Astrocyte (in vitro differentiated cells and primary cell): Measurements from ENCODE around the gene FAM3D. TPM values are rescaled to one million over a fixed set of nuclear protein-coding genes. Genes with fewer than 3 reads are reported as not detected.
"Not testable (repeated sequence)": the region's sequence is repeated elsewhere in the genome, so short reads cannot be mapped to it uniquely, and the experiment has no call there.

Experiments used
- DNase-seq: peaks from one replicate; pipeline ENCODE4 v3.0.0-alpha.2; 2010; ENCODE audit warnings: low read depth
- FAIRE-seq: peaks from 2 replicates; lab custom pipeline; 2011; peaks lifted over from hg19 to GRCh38; lab: Jason Lieb, UNC
- H2AFZ ChIP-seq: 2 replicates; pipeline ENCODE4 v1.6.0; 2012; ENCODE audit warnings: low read depth, low read length, inconsistent platforms
- H3K27ac ChIP-seq: 2 replicates; pipeline ENCODE4 v1.5.1; 2011; ENCODE audit warnings: low read depth, low read length, inconsistent platforms
- H3K27me3 ChIP-seq: 2 replicates; pipeline ENCODE4 v1.6.0; 2011; ENCODE audit warnings: low read length, inconsistent platforms; ENCODE audit not compliant: insufficient read depth
- H3K36me3 ChIP-seq: 2 replicates; pipeline ENCODE4 v1.5.1; 2011; ENCODE audit warnings: low read length, inconsistent platforms; ENCODE audit not compliant: insufficient read depth
- H3K4me1 ChIP-seq: 2 replicates; pipeline ENCODE4 v1.5.1; 2011; ENCODE audit warnings: low read length, inconsistent platforms; ENCODE audit not compliant: insufficient read depth
- H3K4me2 ChIP-seq: 2 replicates; pipeline ENCODE4 v1.6.0; 2012; ENCODE audit warnings: low read length, inconsistent platforms
- H3K4me3 ChIP-seq: 2 replicates; pipeline ENCODE4 v1.5.1; 2011; ENCODE audit warnings: low read depth, mild to moderate bottlenecking, low read length, inconsistent platforms; ENCODE audit not compliant: insufficient read depth
- H3K79me2 ChIP-seq: 2 replicates; pipeline ENCODE4 v1.6.0; 2012; ENCODE audit warnings: mild to moderate bottlenecking, low read length, inconsistent platforms; ENCODE audit not compliant: insufficient read depth
- H3K9ac ChIP-seq: 2 replicates; pipeline ENCODE4 v1.6.0; 2012; ENCODE audit warnings: mild to moderate bottlenecking, low read length, inconsistent platforms
- H3K9me3 ChIP-seq: 2 replicates; pipeline ENCODE4 v1.5.1; 2012; ENCODE audit warnings: low read depth, mild to moderate bottlenecking, low read length, inconsistent platforms; ENCODE audit not compliant: insufficient read depth
- H4K20me1 ChIP-seq: 2 replicates; pipeline ENCODE4 v1.6.0; 2012; ENCODE audit warnings: low read length, inconsistent platforms; ENCODE audit not compliant: insufficient read depth
- H3K27ac Mint-ChIP-seq: one replicate; pipeline ENCODE4 v1.8.0; 2021; ENCODE audit warnings: mild to moderate bottlenecking, mixed read lengths; ENCODE audit not compliant: unreplicated experiment
- H3K27me3 Mint-ChIP-seq: one replicate; pipeline ENCODE4 v1.8.0; 2021; ENCODE audit warnings: low read depth, mixed read lengths; ENCODE audit not compliant: unreplicated experiment
- H3K36me3 Mint-ChIP-seq: one replicate; pipeline ENCODE4 v1.8.0; 2021; ENCODE audit warnings: low read depth, mixed read lengths; ENCODE audit not compliant: unreplicated experiment
- H3K4me1 Mint-ChIP-seq: one replicate; pipeline ENCODE4 v1.8.0; 2021; ENCODE audit warnings: low read depth, mixed read lengths; ENCODE audit not compliant: unreplicated experiment
- H3K4me3 Mint-ChIP-seq: one replicate; pipeline ENCODE4 v1.8.0; 2021; ENCODE audit warnings: mild to moderate bottlenecking, moderate library complexity, mixed read lengths; ENCODE audit not compliant: unreplicated experiment
- H3K9me3 Mint-ChIP-seq: one replicate; pipeline ENCODE4 v1.8.0; 2021; ENCODE audit warnings: mild to moderate bottlenecking, mixed read lengths; ENCODE audit not compliant: unreplicated experiment
- CTCF ChIP-seq: IDR thresholded peaks from 2 replicates; pipeline ENCODE4 v1.5.1; 2011; ENCODE audit warnings: low read depth, mild to moderate bottlenecking, inconsistent platforms, low read length, moderate library complexity; ENCODE audit not compliant: insufficient read depth
- EZH2 ChIP-seq: IDR thresholded peaks from 2 replicates; pipeline ENCODE4 v1.6.1; 2012; ENCODE audit warnings: mild to moderate bottlenecking, low read length, inconsistent platforms; ENCODE audit not compliant: insufficient read depth
- total RNA-seq: library from RNA; stranded (reverse); gene quantifications from 2 replicates; pipeline ENCODE4 v1.2.1, GENCODE V29; 2021

Gene FAM3D
- total RNA-seq, 1 donor from 2014 or later, result not detected

DNA sequence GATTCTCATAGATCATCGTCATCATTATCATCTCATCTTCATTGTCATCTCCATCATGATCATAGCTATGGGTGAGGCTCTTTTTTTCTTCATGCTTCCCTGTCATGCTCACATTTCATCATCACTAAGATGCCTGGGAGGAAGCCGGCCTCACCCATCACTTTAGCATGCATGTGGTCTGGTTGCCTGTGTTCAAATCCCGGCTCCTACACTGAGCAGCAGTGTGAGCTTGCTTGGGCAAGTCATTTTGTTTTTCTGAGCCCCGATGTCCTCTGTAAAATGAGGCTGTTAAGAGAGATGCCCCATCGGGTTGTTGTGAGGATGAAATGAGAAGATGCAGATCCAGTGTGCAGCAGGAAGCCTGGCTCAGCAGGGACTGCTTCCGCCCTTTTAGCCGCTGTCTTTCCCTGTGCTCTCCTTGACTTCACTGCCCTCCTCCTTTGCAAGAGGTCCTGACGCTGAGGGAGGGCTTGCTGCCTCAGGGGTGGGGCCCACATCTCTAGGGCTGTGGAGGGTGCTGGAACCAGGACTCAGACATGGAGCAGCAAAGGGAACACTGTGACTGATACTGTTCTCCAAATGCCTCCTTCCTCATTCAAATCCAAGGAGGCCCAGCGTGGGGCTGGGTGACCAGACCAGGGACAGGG, 14.4 kb upstream of the FAM3D start:
- Histone ChIP-seq H3K9ac (no peak overlapping the region), H3K4me1 (no peaks in the 10 kb centered on the region), H3K79me2 (no peaks in the 10 kb centered on the region), H2AFZ (no peak overlapping the region), H3K27me3 (peaks cover 2% of the 10 kb centered on the region), H3K4me2 (no peak overlapping the region), H3K27ac (no peak overlapping the region), H3K4me3 (no peak overlapping the region), H3K36me3 (no peaks in the 10 kb centered on the region), H3K9me3 (peaks cover 3% of the 10 kb centered on the region), H4K20me1 (no peaks in the 10 kb centered on the region)
- H3K9me3 Mint-ChIP-seq, result peaks cover 19% of the 10 kb centered on the region
- H3K36me3 Mint-ChIP-seq, result no peaks in the 10 kb centered on the region
- peaks cover 18% of the 10 kb centered on the region for H3K27me3 Mint-ChIP-seq
- no peak for DNase-seq
- H3K4me1 Mint-ChIP-seq, result peaks cover 5% of the 10 kb centered on the region
- no peak for FAIRE-seq
- H3K27ac Mint-ChIP-seq, result no peak overlapping the region
- TF ChIP-seq EZH2, result no peak
- H3K4me3 Mint-ChIP-seq, result no peak overlapping the region

DNA sequence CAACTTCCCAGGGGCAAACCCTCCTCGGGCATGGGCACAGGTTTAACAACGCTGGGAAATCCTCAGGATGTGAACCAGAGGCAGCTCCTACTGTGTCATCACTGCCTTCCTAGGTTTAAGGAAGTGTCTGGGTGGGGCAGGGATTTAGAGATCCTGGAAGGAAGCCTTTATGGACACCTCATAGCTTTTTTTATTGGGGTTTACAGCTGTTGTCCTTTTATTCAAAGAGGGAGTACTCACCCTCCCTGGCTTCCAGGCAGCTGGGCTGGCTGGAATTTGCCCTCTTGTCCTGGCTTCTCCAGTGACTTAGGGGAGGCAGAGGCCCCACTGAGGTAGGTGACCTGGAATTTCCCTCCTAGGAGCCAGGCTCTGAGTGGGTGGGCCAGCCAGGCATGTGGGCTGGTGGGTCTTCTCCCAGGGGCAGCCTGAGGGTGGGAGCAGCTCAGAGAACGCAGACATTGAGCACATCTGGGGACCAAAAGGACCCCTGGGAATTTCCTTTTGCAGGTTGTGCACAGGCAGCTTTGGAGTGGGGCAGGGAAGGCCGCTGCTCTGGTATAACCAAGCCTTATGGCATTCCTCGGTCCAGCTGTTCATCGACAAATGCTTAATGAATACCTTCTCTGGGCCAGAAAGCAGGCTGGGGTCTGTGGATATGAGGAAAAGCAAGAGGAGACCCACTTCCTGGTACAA, 13.5 kb upstream of the FAM3D start:
- no peaks in the 10 kb centered on the region for H3K4me1 ChIP-seq
- Mint-ChIP-seq H3K27me3 (peaks cover 19% of the 10 kb centered on the region), H3K27ac (no peak overlapping the region), H3K4me3 (no peak overlapping the region), H3K36me3 (no peaks in the 10 kb centered on the region), H3K4me1 (peaks cover 5% of the 10 kb centered on the region), H3K9me3 (peaks cover 21% of the 10 kb centered on the region)
- H3K36me3 ChIP-seq, result no peaks in the 10 kb centered on the region
- no peak overlapping the region for H3K27ac ChIP-seq
- no peaks in the 10 kb centered on the region for H3K79me2 ChIP-seq
- H3K4me3 ChIP-seq, result no peak overlapping the region
- H3K9ac ChIP-seq, result no peak overlapping the region
- peaks cover 2% of the 10 kb centered on the region for H3K27me3 ChIP-seq
- H2AFZ ChIP-seq, result no peak overlapping the region
- H3K4me2 ChIP-seq, result no peak overlapping the region
- TF ChIP-seq EZH2 (no peak), CTCF (no peak)
- DNase-seq, result no peak
- no peak for FAIRE-seq
- no peaks in the 10 kb centered on the region for H4K20me1 ChIP-seq
- peaks cover 3% of the 10 kb centered on the region for H3K9me3 ChIP-seq

DNA sequence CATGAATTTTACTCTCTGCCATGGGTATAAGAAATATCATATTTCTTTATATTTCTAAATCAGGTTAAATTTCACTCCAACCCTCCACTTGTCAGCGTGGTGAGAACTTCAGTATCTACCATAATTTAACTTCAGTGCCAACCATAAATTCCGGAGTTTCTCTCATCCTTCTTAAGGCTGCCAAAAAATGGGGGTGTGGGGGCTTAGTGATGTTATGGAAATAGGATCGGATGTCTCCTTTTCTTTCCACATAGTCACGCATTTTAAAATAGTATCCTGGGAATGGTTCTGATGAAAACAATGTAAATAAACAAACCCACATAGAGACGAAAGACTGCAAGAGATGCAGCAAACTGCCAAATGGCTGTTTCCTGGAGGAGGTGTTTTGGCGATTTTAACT, 12.9 kb upstream of the FAM3D start:
- H3K4me2 ChIP-seq, result no peak overlapping the region
- no peaks in the 10 kb centered on the region for H3K36me3 Mint-ChIP-seq

GRCh38 chr3:58678177-58678970, 11.8 kb upstream of the FAM3D start:
- H2AFZ ChIP-seq, H3K27me3 ChIP-seq, H3K9me3 ChIP-seq, DNase-seq, H3K27ac ChIP-seq, H3K36me3 Mint-ChIP-seq, H3K4me1 Mint-ChIP-seq, H3K9ac ChIP-seq, H3K27ac Mint-ChIP-seq, H3K79me2 ChIP-seq, H3K36me3 ChIP-seq, H3K4me3 ChIP-seq, H3K4me3 Mint-ChIP-seq, FAIRE-seq, H3K4me1 ChIP-seq, H3K4me2 ChIP-seq, H4K20me1 ChIP-seq: not testable (repeated sequence)
- peaks cover 29% of the 10 kb centered on the region for H3K27me3 Mint-ChIP-seq
- H3K9me3 Mint-ChIP-seq, result peaks cover 30% of the 10 kb centered on the region

More for the DNA sequence above, 12.9 kb upstream of the FAM3D start:
- no peaks in the 10 kb centered on the region for H3K4me1 ChIP-seq
- no peak for FAIRE-seq
- Mint-ChIP-seq H3K4me1 (peaks cover 5% of the 10 kb centered on the region), H3K9me3 (peaks cover 24% of the 10 kb centered on the region), H3K27ac (no peak overlapping the region), H3K4me3 (no peak overlapping the region), H3K27me3 (peaks cover 24% of the 10 kb centered on the region)
- no peak overlapping the region for H3K4me3 ChIP-seq
- no peak for TF ChIP-seq CTCF
- TF ChIP-seq EZH2, result no peak
- H3K9ac ChIP-seq, result no peak overlapping the region
- H3K27ac ChIP-seq, result no peak overlapping the region
- H3K9me3 ChIP-seq, result peaks cover 3% of the 10 kb centered on the region
- peaks cover 2% of the 10 kb centered on the region for H3K27me3 ChIP-seq
- no peaks in the 10 kb centered on the region for H4K20me1 ChIP-seq
- H3K79me2 ChIP-seq, result no peaks in the 10 kb centered on the region
- no peaks in the 10 kb centered on the region for H3K36me3 ChIP-seq
- no peak for DNase-seq
- H2AFZ ChIP-seq, result no peak overlapping the region
